ENCODE measurements around the gene PDE4B.

PDE4B gene

GRCh38 chr1:66380452-66381212 is 587.9 kb downstream of the PDE4B start:
- Histone ChIP-seq H3K4me3 (ENCODE audit: low read depth, low read length) (no peak overlapping the region), H3K79me2 (no peaks in the 10 kb centered on the region)
- TF ChIP-seq CTCF (IDR thresholded peaks at IDR 0.05): no peak

GRCh38 chr1:66381621-66382275 is 589.1 kb downstream of the PDE4B start:
- Histone ChIP-seq H3K4me3 (ENCODE audit: low read depth, low read length) (no peak overlapping the region), H3K4me1 (no peaks in the 10 kb centered on the region), H3K27me3 (ENCODE audit: control insufficient read depth, insufficient read depth, low read length) (no peaks in the 10 kb centered on the region), H3K27ac (no peak overlapping the region), H3K9ac (no peak overlapping the region), H3K9me3 (ENCODE audit: control insufficient read depth, low read length) (no peaks in the 10 kb centered on the region), H3K36me3 (ENCODE audit: control insufficient read depth, insufficient read depth, low read length) (no peaks in the 10 kb centered on the region), H3K4me2 (ENCODE audit: low read length) (no peak overlapping the region), H2AFZ (no peak overlapping the region), H3K79me2 (no peaks in the 10 kb centered on the region)
- no peak for TF ChIP-seq CTCF (IDR thresholded peaks at IDR 0.05)

More at GRCh38 chr1:66380452-66381212, 587.9 kb downstream of the PDE4B start:
- Histone ChIP-seq H3K9me3 (ENCODE audit: control insufficient read depth, low read length) (no peaks in the 10 kb centered on the region), H3K27me3 (ENCODE audit: control insufficient read depth, insufficient read depth, low read length) (no peaks in the 10 kb centered on the region), H3K36me3 (ENCODE audit: control insufficient read depth, insufficient read depth, low read length) (no peaks in the 10 kb centered on the region), H3K9ac (no peak overlapping the region), H3K4me1 (no peaks in the 10 kb centered on the region), H3K27ac (no peak overlapping the region), H3K4me2 (ENCODE audit: low read length) (no peak overlapping the region), H2AFZ (no peak overlapping the region)

GRCh38 chr1:66383168-66383567 is 590.5 kb downstream of the PDE4B start:
- Histone ChIP-seq H3K27me3 (ENCODE audit: control insufficient read depth, insufficient read depth, low read length) (no peaks in the 10 kb centered on the region), H3K4me3 (ENCODE audit: low read depth, low read length) (no peak overlapping the region), H3K27ac (no peak overlapping the region), H3K4me1 (no peaks in the 10 kb centered on the region), H3K79me2 (no peaks in the 10 kb centered on the region), H3K4me2 (ENCODE audit: low read length) (no peak overlapping the region), H2AFZ (no peak overlapping the region), H3K9me3 (ENCODE audit: control insufficient read depth, low read length) (no peaks in the 10 kb centered on the region), H3K9ac (no peak overlapping the region), H3K36me3 (ENCODE audit: control insufficient read depth, insufficient read depth, low read length) (no peaks in the 10 kb centered on the region)
- no peak for TF ChIP-seq CTCF (IDR thresholded peaks at IDR 0.05)

GRCh38 chr1:66383611-66384010 is 590.9 kb downstream of the PDE4B start:
- Histone ChIP-seq H3K4me2 (ENCODE audit: low read length) (no peak overlapping the region), H3K27me3 (ENCODE audit: control insufficient read depth, insufficient read depth, low read length) (no peaks in the 10 kb centered on the region), H3K9me3 (ENCODE audit: control insufficient read depth, low read length) (no peaks in the 10 kb centered on the region), H3K36me3 (ENCODE audit: control insufficient read depth, insufficient read depth, low read length) (no peaks in the 10 kb centered on the region), H3K27ac (no peak overlapping the region), H3K4me1 (no peaks in the 10 kb centered on the region), H3K79me2 (no peaks in the 10 kb centered on the region), H3K4me3 (ENCODE audit: low read depth, low read length) (no peak overlapping the region), H2AFZ (no peak overlapping the region), H3K9ac (no peak overlapping the region)
- TF ChIP-seq CTCF (IDR thresholded peaks at IDR 0.05): no peak

Data from parathyroid adenoma (tissue), 2 donors.